Liver (tissue), 9 donors: ENCODE results near the gene NLRP13. TPM values are rescaled to one million over a fixed set of nuclear protein-coding genes. Genes with fewer than 3 reads are reported as not detected.

ENCODE experiments used
- DNase-seq: peaks from one replicate; pipeline ENCODE4 v3.0.0-alpha.2; 2017; ENCODE audit warnings: low spot score
- H3K27ac ChIP-seq, 2 donors: one replicate each; pipeline ENCODE4 v1.7.0; 2013; ENCODE audit warnings: inconsistent platforms in 2 of 2, low read length in 2 of 2, control low read depth in 1 of 2, low read depth in 1 of 2, mild to moderate bottlenecking in 1 of 2
- H3K27me3 ChIP-seq, 4 donors: one replicate each; pipeline versions ENCODE4 v1.6.1 to v1.7.0; 2013; ENCODE audit warnings: low read length in 3 of 4, inconsistent platforms in 1 of 4, mild to moderate bottlenecking in 1 of 4, moderate library complexity in 1 of 4; ENCODE audit not compliant: control insufficient read depth in 4 of 4, insufficient read depth in 4 of 4
- H3K36me3 ChIP-seq, 4 donors: one replicate each; pipeline versions ENCODE4 v1.6.1 to v1.7.0; 2013; ENCODE audit warnings: low read length in 3 of 4, mild to moderate bottlenecking in 3 of 4, low read depth in 1 of 4, moderate library complexity in 1 of 4; ENCODE audit not compliant: control insufficient read depth in 4 of 4, insufficient read depth in 3 of 4
- H3K4me1 ChIP-seq, 4 donors: one replicate each; pipeline versions ENCODE4 v1.6.1 to v1.7.0; 2013; ENCODE audit warnings: low read length in 3 of 4, mild to moderate bottlenecking in 3 of 4, moderate library complexity in 1 of 4; ENCODE audit not compliant: control insufficient read depth in 4 of 4, insufficient read depth in 4 of 4
- H3K4me3 ChIP-seq, 3 donors: one replicate each; pipeline versions ENCODE4 v1.6.1 to v1.7.0; 2013; ENCODE audit warnings: low read length in 3 of 3, control low read depth in 1 of 3, low read depth in 1 of 3, mild to moderate bottlenecking in 1 of 3
- H3K9ac ChIP-seq, 2 donors: one replicate each; pipeline ENCODE4 v1.7.0; 2013; ENCODE audit warnings: low read length in 2 of 2, mild to moderate bottlenecking in 2 of 2, moderate library complexity in 2 of 2, control low read depth in 1 of 2, low read depth in 1 of 2
- H3K9me3 ChIP-seq, 4 donors: one replicate each; pipeline versions ENCODE4 v1.6.1 to v1.7.0; 2013; ENCODE audit warnings: low read length in 3 of 4; ENCODE audit not compliant: control insufficient read depth in 4 of 4
- EGR1 ChIP-seq, 2 donors: IDR thresholded peaks; 2 replicates each; pipeline ENCODE4 v1.6.1; 2016 to 2018; ENCODE audit warnings: antibody characterized with exemption in 2 of 2, low read depth in 2 of 2
- FOXA1 ChIP-seq: IDR thresholded peaks from 2 replicates; pipeline ENCODE4 v1.6.1; 2016; ENCODE audit warnings: antibody characterized with exemption
- FOXA2 ChIP-seq: IDR thresholded peaks from 2 replicates; pipeline ENCODE4 v1.6.1; 2016; ENCODE audit warnings: antibody characterized with exemption
- GABPA ChIP-seq, 2 donors: IDR thresholded peaks in 1 of 2; conservative IDR thresholded peaks in 1 of 2; 2 replicates each; pipeline ENCODE4 v1.6.1; 2016; ENCODE audit warnings: antibody characterized with exemption in 2 of 2, mild to moderate bottlenecking in 1 of 2, moderate library complexity in 1 of 2
- HNF4A ChIP-seq, 2 donors: conservative IDR thresholded peaks; 2 replicates each; pipeline ENCODE4 v1.6.1; 2016; ENCODE audit warnings: antibody characterized with exemption in 2 of 2, mild to moderate bottlenecking in 2 of 2
- HNF4G ChIP-seq: IDR thresholded peaks from 2 replicates; pipeline ENCODE4 v1.6.1; 2016; ENCODE audit warnings: antibody characterized with exemption
- JUND ChIP-seq, 2 donors: IDR thresholded peaks; 2 replicates each; pipeline ENCODE4 v1.6.1; 2016; ENCODE audit warnings: antibody characterized with exemption in 2 of 2
- NR2F2 ChIP-seq: IDR thresholded peaks from 2 replicates; pipeline ENCODE4 v1.6.1; 2016; ENCODE audit warnings: antibody characterized with exemption
- RAD21 ChIP-seq, 2 donors: IDR thresholded peaks; 2 replicates each; pipeline ENCODE4 v1.6.1; 2016; ENCODE audit warnings: antibody characterized with exemption in 2 of 2, mild to moderate bottlenecking in 2 of 2
- RXRA ChIP-seq, 2 donors: IDR thresholded peaks; 2 replicates each; pipeline ENCODE4 v1.6.1; 2017 to 2018; ENCODE audit warnings: antibody characterized with exemption in 2 of 2, mild to moderate bottlenecking in 1 of 2
- SP1 ChIP-seq: IDR thresholded peaks from 2 replicates; pipeline ENCODE4 v1.6.1; 2018; ENCODE audit warnings: antibody characterized with exemption, mild to moderate bottlenecking
- TAF1 ChIP-seq: conservative IDR thresholded peaks from 2 replicates; pipeline ENCODE4 v1.6.1; 2016; ENCODE audit warnings: antibody characterized with exemption, mild to moderate bottlenecking
- YY1 ChIP-seq: IDR thresholded peaks from 2 replicates; pipeline ENCODE4 v1.6.1; 2016; ENCODE audit warnings: antibody characterized with exemption, mild to moderate bottlenecking
- WGBS: extraction: QIAGEN DNeasy Blood & Tissue Kit; methylation state at CpG from one replicate; pipeline ENCODE4 v1.1.7; 2013; 5-methylcytosine and 5-hydroxymethylcytosine counted together
- polyA plus RNA-seq, 2 donors: library from polyadenylated mRNA; stranded (reverse) in 1 of 2; unstranded in 1 of 2; fragments of 200-250 nt in 1 of 2; fragments of >200 nt in 1 of 2; fragmentation: Nextera tagmentation in 1 of 2; extraction: Ambion mirVana in 1 of 2; gene quantifications; one replicate each; pipeline versions ENCODE4 v1.2.1 to v1.2.3, GENCODE V29; 2013 to 2015
- total RNA-seq, 2 donors: library from RNA; depleted of rRNA; stranded (reverse); fragments of >200 nt; gene quantifications; one replicate each; pipeline ENCODE4 v1.2.3, GENCODE V29; 2014
- TF ChIP-seq, protein P1 (sequence below): IDR thresholded peaks from 2 replicates; pipeline ENCODE4 v1.6.1; 2016; ENCODE audit warnings: antibody characterized with exemption
- TF ChIP-seq, protein P2 (sequence below): IDR thresholded peaks from 2 replicates; pipeline ENCODE4 v1.6.1; 2016; ENCODE audit warnings: antibody characterized with exemption, mild to moderate bottlenecking
- TF ChIP-seq, protein P3 (sequence below): IDR thresholded peaks from 2 replicates; pipeline ENCODE4 v1.6.1; 2016; ENCODE audit warnings: antibody characterized with exemption
- TF ChIP-seq, protein P4 (sequence below): fragments of 150-350 bp; IDR thresholded peaks from 2 replicates; pipeline ENCODE4 v1.5.1; 2017; ENCODE audit warnings: improper control_type of control experiment, low read depth, low read length; ENCODE audit not compliant: missing input control
- TF ChIP-seq, protein P5 (sequence below): IDR thresholded peaks from 2 replicates; pipeline ENCODE4 v1.6.1; 2016; ENCODE audit warnings: antibody characterized with exemption
- donor health status: healthy.
- donor health status: healthy.
- donor health status: healthy.
- donor health status: healthy.
- donor health status: healthy.

NLRP13 gene
- total and polyA plus RNA-seq, 4 donors, result not detected

DNA sequence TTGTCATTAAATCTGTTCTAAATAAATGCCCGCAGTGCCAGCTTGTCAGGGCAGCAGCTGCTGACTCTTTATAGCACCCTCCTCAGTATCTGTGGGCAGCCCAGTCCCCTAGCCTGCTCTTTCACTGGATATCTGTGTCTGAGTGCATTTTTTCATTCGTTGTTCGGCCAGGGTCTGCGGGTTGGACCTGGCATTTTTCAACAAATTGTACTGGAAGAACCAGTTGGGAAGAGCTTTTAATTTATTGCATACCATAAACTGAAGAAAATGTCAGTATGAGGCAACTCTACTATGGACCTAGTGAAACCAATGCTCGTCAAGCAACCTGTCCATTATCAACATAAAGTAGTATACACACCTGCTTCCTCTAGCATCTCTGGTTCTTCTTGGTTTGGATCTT is 8.6 kb downstream of the NLRP13 start:
- H3K27ac ChIP-seq, result no peak overlapping the region
- H3K9ac ChIP-seq, result no peak overlapping the region
- WGBS, result 64% methylated on average over 5 of the region's 5 CpGs
- TF ChIP-seq EGR1 (IDR thresholded peaks at IDR 0.05; ENCODE audit: low read depth in 2 of 2) (no peak), RAD21 (IDR thresholded peaks at IDR 0.05) (no peak), YY1 (no peak), JUND (IDR thresholded peaks at IDR 0.05) (no peak), NR2F2 (no peak), FOXA1 (no peak), RXRA (IDR thresholded peaks at IDR 0.05) (no peak), GABPA (IDR thresholded peaks at IDR 0.05 in 1 of 2, conservative IDR thresholded peaks at IDR 0.05 in 1 of 2) (no peak), TAF1 (no peak), HNF4A (conservative IDR thresholded peaks at IDR 0.05) (no peak), HNF4G (no peak), FOXA2 (no peak), SP1 (no peak)
- TF ChIP-seq, protein P1, sequence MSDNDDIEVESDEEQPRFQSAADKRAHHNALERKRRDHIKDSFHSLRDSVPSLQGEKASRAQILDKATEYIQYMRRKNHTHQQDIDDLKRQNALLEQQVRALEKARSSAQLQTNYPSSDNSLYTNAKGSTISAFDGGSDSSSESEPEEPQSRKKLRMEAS, result no peak
- TF ChIP-seq, protein P2, sequence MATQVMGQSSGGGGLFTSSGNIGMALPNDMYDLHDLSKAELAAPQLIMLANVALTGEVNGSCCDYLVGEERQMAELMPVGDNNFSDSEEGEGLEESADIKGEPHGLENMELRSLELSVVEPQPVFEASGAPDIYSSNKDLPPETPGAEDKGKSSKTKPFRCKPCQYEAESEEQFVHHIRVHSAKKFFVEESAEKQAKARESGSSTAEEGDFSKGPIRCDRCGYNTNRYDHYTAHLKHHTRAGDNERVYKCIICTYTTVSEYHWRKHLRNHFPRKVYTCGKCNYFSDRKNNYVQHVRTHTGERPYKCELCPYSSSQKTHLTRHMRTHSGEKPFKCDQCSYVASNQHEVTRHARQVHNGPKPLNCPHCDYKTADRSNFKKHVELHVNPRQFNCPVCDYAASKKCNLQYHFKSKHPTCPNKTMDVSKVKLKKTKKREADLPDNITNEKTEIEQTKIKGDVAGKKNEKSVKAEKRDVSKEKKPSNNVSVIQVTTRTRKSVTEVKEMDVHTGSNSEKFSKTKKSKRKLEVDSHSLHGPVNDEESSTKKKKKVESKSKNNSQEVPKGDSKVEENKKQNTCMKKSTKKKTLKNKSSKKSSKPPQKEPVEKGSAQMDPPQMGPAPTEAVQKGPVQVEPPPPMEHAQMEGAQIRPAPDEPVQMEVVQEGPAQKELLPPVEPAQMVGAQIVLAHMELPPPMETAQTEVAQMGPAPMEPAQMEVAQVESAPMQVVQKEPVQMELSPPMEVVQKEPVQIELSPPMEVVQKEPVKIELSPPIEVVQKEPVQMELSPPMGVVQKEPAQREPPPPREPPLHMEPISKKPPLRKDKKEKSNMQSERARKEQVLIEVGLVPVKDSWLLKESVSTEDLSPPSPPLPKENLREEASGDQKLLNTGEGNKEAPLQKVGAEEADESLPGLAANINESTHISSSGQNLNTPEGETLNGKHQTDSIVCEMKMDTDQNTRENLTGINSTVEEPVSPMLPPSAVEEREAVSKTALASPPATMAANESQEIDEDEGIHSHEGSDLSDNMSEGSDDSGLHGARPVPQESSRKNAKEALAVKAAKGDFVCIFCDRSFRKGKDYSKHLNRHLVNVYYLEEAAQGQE, result no peak
- TF ChIP-seq, protein P3, sequence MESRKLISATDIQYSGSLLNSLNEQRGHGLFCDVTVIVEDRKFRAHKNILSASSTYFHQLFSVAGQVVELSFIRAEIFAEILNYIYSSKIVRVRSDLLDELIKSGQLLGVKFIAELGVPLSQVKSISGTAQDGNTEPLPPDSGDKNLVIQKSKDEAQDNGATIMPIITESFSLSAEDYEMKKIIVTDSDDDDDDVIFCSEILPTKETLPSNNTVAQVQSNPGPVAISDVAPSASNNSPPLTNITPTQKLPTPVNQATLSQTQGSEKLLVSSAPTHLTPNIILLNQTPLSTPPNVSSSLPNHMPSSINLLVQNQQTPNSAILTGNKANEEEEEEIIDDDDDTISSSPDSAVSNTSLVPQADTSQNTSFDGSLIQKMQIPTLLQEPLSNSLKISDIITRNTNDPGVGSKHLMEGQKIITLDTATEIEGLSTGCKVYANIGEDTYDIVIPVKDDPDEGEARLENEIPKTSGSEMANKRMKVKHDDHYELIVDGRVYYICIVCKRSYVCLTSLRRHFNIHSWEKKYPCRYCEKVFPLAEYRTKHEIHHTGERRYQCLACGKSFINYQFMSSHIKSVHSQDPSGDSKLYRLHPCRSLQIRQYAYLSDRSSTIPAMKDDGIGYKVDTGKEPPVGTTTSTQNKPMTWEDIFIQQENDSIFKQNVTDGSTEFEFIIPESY, result no peak
- TF ChIP-seq, protein P4, sequence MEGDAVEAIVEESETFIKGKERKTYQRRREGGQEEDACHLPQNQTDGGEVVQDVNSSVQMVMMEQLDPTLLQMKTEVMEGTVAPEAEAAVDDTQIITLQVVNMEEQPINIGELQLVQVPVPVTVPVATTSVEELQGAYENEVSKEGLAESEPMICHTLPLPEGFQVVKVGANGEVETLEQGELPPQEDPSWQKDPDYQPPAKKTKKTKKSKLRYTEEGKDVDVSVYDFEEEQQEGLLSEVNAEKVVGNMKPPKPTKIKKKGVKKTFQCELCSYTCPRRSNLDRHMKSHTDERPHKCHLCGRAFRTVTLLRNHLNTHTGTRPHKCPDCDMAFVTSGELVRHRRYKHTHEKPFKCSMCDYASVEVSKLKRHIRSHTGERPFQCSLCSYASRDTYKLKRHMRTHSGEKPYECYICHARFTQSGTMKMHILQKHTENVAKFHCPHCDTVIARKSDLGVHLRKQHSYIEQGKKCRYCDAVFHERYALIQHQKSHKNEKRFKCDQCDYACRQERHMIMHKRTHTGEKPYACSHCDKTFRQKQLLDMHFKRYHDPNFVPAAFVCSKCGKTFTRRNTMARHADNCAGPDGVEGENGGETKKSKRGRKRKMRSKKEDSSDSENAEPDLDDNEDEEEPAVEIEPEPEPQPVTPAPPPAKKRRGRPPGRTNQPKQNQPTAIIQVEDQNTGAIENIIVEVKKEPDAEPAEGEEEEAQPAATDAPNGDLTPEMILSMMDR, result no peak
- TF ChIP-seq, protein P5, sequence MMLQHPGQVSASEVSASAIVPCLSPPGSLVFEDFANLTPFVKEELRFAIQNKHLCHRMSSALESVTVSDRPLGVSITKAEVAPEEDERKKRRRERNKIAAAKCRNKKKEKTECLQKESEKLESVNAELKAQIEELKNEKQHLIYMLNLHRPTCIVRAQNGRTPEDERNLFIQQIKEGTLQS, result no peak
- peaks cover 4 to 45% (median 11%) of the 10 kb centered on the region in 4 donors for H3K9me3 ChIP-seq
- peaks cover 0 to 9% (median 5%) of the 10 kb centered on the region in 4 donors for H3K27me3 ChIP-seq
- no peaks in the 10 kb centered on the region for H3K4me1 ChIP-seq
- no peak overlapping the region for H3K4me3 ChIP-seq
- H3K36me3 ChIP-seq, result no peaks in the 10 kb centered on the region
- no peak for DNase-seq
